CD14-positive monocyte (primary cell): ENCODE results near the gene KIF4A. TPM values are rescaled to one million over a fixed set of nuclear protein-coding genes. Genes with fewer than 3 reads are reported as not detected.

Source experiments
- DNase-seq, 3 donors: peaks; one replicate each; pipeline ENCODE4 v3.0.0-alpha.2; 2011 to 2022
- H2AFZ ChIP-seq: 2 replicates; pipeline ENCODE4 v1.6.0; 2012; ENCODE audit warnings: mild to moderate bottlenecking, low read depth, low read length, inconsistent platforms; ENCODE audit not compliant: insufficient read depth, poor library complexity, severe bottlenecking
- H3K27ac ChIP-seq, 2 donors: 1 replicate in 1 of 2; 2 replicates in 1 of 2; pipeline ENCODE4 v1.5.1; 2012 to 2013; ENCODE audit warnings: low read length in 2 of 2, control low read depth in 1 of 2, inconsistent platforms in 1 of 2, low read depth in 1 of 2, mild to moderate bottlenecking in 1 of 2
- H3K27me3 ChIP-seq, 2 donors: one replicate each; pipeline versions ENCODE4 v1.6.0 to v1.6.1; 2011 to 2013; ENCODE audit warnings: low read length in 2 of 2; ENCODE audit not compliant: control insufficient read depth in 2 of 2, insufficient read depth in 2 of 2
- H3K36me3 ChIP-seq, 2 donors: replicated peaks in 1 of 2; 1 replicate in 1 of 2; 2 replicates in 1 of 2; pipeline versions ENCODE4 v1.5.1 to v1.6.1; 2012 to 2013; ENCODE audit warnings: low read length in 2 of 2, control low read depth in 1 of 2, inconsistent platforms in 1 of 2, mild to moderate bottlenecking in 1 of 2; ENCODE audit not compliant: insufficient read depth in 2 of 2, control insufficient read depth in 1 of 2
- H3K4me1 ChIP-seq, 2 donors: 1 replicate in 1 of 2; 2 replicates in 1 of 2; pipeline versions ENCODE4 v1.5.1 to v1.6.1; 2012 to 2013; ENCODE audit warnings: low read length in 2 of 2, control low read depth in 1 of 2, inconsistent platforms in 1 of 2, mild to moderate bottlenecking in 1 of 2, moderate library complexity in 1 of 2; ENCODE audit not compliant: insufficient read depth in 2 of 2, control insufficient read depth in 1 of 2
- H3K4me2 ChIP-seq: replicated peaks from 2 replicates; pipeline ENCODE3; 2012; ENCODE audit warnings: low read length, moderate library complexity, mild to moderate bottlenecking; ENCODE audit not compliant: poor library complexity, severe bottlenecking; ENCODE audit errors: extremely low read depth
- H3K4me3 ChIP-seq, 3 experiments: fragments of 200-600 bp in 1 of 3; sonication (generic) in 1 of 3; replicated peaks in 1 of 3; 1 replicate in 2 of 3; 2 replicates in 1 of 3; pipeline ENCODE4 v1.5.1; 2011 to 2013; ENCODE audit warnings: low read length in 3 of 3, mild to moderate bottlenecking in 3 of 3, control low read depth in 2 of 3, low read depth in 2 of 3, inconsistent platforms in 1 of 3, moderate library complexity in 1 of 3
- H3K79me2 ChIP-seq: 2 replicates; pipeline ENCODE4 v1.6.0; 2012; ENCODE audit warnings: mild to moderate bottlenecking, control low read depth, inconsistent platforms, low read length, moderate library complexity; ENCODE audit not compliant: insufficient read depth
- H3K9ac ChIP-seq: 2 replicates; pipeline ENCODE4 v1.6.0; 2017; ENCODE audit warnings: low read length, mild to moderate bottlenecking; ENCODE audit not compliant: insufficient read depth, poor library complexity, severe bottlenecking
- H3K9me3 ChIP-seq, 2 donors: replicated peaks in 1 of 2; 1 replicate in 1 of 2; 2 replicates in 1 of 2; pipeline versions ENCODE4 v1.5.1 to v1.6.1; 2012 to 2013; ENCODE audit warnings: low read length in 2 of 2, control low read depth in 1 of 2; ENCODE audit not compliant: control insufficient read depth in 1 of 2, insufficient read depth in 1 of 2
- H4K20me1 ChIP-seq: 2 replicates; pipeline ENCODE4 v1.6.0; 2012; ENCODE audit warnings: mild to moderate bottlenecking, low read length, control low read depth, moderate library complexity; ENCODE audit not compliant: insufficient read depth
- H3K27ac Mint-ChIP-seq, 7 donors: one replicate each; pipeline ENCODE4 v1.8.0; 2020; ENCODE audit warnings: mild to moderate bottlenecking in 7 of 7, mixed read lengths in 7 of 7, moderate library complexity in 6 of 7, inconsistent platforms in 2 of 7
- H3K27me3 Mint-ChIP-seq, 3 donors: one replicate each; pipeline ENCODE4 v1.8.0; 2021 to 2022; ENCODE audit warnings: low read depth in 3 of 3, mild to moderate bottlenecking in 3 of 3, mixed read lengths in 3 of 3, moderate library complexity in 3 of 3, inconsistent platforms in 1 of 3
- H3K36me3 Mint-ChIP-seq, 2 donors: one replicate each; pipeline ENCODE4 v1.8.0; 2020; ENCODE audit warnings: mixed read lengths in 2 of 2, inconsistent platforms in 1 of 2, mild to moderate bottlenecking in 1 of 2
- H3K4me1 Mint-ChIP-seq: one replicate; pipeline ENCODE4 v1.8.0; 2020; ENCODE audit warnings: mild to moderate bottlenecking, mixed read lengths
- H3K4me3 Mint-ChIP-seq, 2 donors: one replicate each; pipeline ENCODE4 v1.8.0; 2020; ENCODE audit warnings: mild to moderate bottlenecking in 2 of 2, mixed read lengths in 2 of 2, moderate library complexity in 1 of 2
- H3K9me3 Mint-ChIP-seq, 7 donors: one replicate each; pipeline ENCODE4 v1.8.0; 2020 to 2022; ENCODE audit warnings: mixed read lengths in 7 of 7, mild to moderate bottlenecking in 6 of 7, moderate library complexity in 6 of 7, inconsistent platforms in 2 of 7
- CTCF ChIP-seq: fragments of 200-600 bp; IDR thresholded peaks from one replicate; pipeline ENCODE4 v1.8.0; 2022; ENCODE audit warnings: antibody characterized with exemption, mild to moderate bottlenecking
- WGBS: methylation state at CpG from one replicate; pipeline ENCODE4 v1.1.5; 2013; ENCODE audit warnings: missing lambda C conversion rate; ENCODE audit not compliant: insufficient coverage; 5-methylcytosine and 5-hydroxymethylcytosine counted together
- intact Hi-C, 2 donors: fragments of 100-400 bp; cut with micrococcal nuclease; formaldehyde crosslinking; loops; one replicate each; pipeline versions ENCODE4 v1.15.0 to v1.15.1; 2023
- polyA plus RNA-seq, 3 donors: library from polyadenylated mRNA; depleted of rRNA in 1 of 3; unstranded in 2 of 3; stranded (reverse) in 1 of 3; fragments of 300-500 nt in 2 of 3; fragments of >200 nt in 1 of 3; fragmentation: Illumina TruSeq in 2 of 3; gene quantifications; 1 replicate in 2 of 3; 2 replicates in 1 of 3; pipeline ENCODE4 v1.2.3, GENCODE V29; 2012 to 2021

Gene KIF4A
- polyA plus RNA-seq, 3 donors, result 0.03 TPM; not detected in 2

- H3K9me3 ChIP-seq, result no peaks in the 10 kb centered on the region
- peak overlapping the region; percentile 59 to 81 (median 78) for H3K4me3 ChIP-seq
- H3K4me1 ChIP-seq, result peaks cover 21 to 38% of the 10 kb centered on the region in 2 donors
- Mint-ChIP-seq H3K36me3 (no peaks in the 10 kb centered on the region), H3K4me1 (peaks cover 30% of the 10 kb centered on the region), H3K9me3 (peaks cover 0 to 4% (median 0%) of the 10 kb centered on the region in 7 donors), H3K27ac (peak overlapping the region; percentile 71 to 92 (median 87)), H3K27me3 (peaks cover 5 to 17% (median 13%) of the 10 kb centered on the region in 3 donors), H3K4me3 (peak overlapping the region; percentile 91 to 92)
- H3K27me3 ChIP-seq, result peaks cover 0 to 5% of the 10 kb centered on the region in 2 donors
- no peaks in the 10 kb centered on the region for H3K36me3 ChIP-seq
- intact Hi-C loops, result loop anchor here in 1 of 2 donors (10.0 kb wide), 1 partner anchor 279 kb away; no protein-coding TSS in a partner anchor
- H3K27ac ChIP-seq, result peak overlapping the region; percentile 62 to 73
- WGBS, result under 1% methylated on average over 12 of the region's 37 CpGs
- peak overlapping the region; percentile 90 for H2AFZ ChIP-seq
- H3K4me2 ChIP-seq, result peak overlapping the region; percentile 79
- TF ChIP-seq CTCF, result peak; percentile 69
- no peaks in the 10 kb centered on the region for H4K20me1 ChIP-seq
- DNase-seq, result peak; percentile 47 to 69 (median 56)
- H3K9ac ChIP-seq, result peak overlapping the region; percentile 61
- H3K79me2 ChIP-seq, result no peaks in the 10 kb centered on the region
Observed at GRCh38 chrX:70433848-70434351, 144.0 kb downstream of the KIF4A start.

- Mint-ChIP-seq H3K4me3 (peak overlapping the region; percentile 91 to 92), H3K4me1 (peaks cover 30% of the 10 kb centered on the region), H3K36me3 (no peaks in the 10 kb centered on the region), H3K27ac (peak overlapping the region; percentile 71 to 92 (median 87)), H3K27me3 (peaks cover 5 to 21% (median 13%) of the 10 kb centered on the region in 3 donors), H3K9me3 (peaks cover 0 to 4% (median 0%) of the 10 kb centered on the region in 7 donors)
- peaks cover 0 to 5% of the 10 kb centered on the region in 2 donors for H3K27me3 ChIP-seq
- H3K36me3 ChIP-seq, result no peaks in the 10 kb centered on the region
- H3K27ac ChIP-seq, result peak overlapping the region; percentile 62 to 73
- no peaks in the 10 kb centered on the region for H3K79me2 ChIP-seq
- DNase-seq, result peak; percentile 34 to 46 (median 34)
- no peaks in the 10 kb centered on the region for H4K20me1 ChIP-seq
- H3K4me2 ChIP-seq, result peak overlapping the region; percentile 79
- under 1% methylated on average over 32 of the region's 45 CpGs for WGBS
- H3K4me1 ChIP-seq, result peaks cover 21 to 38% of the 10 kb centered on the region in 2 donors
- H2AFZ ChIP-seq, result peak overlapping the region; percentile 90
- peak overlapping the region; percentile 59 to 81 (median 78) for H3K4me3 ChIP-seq
- H3K9me3 ChIP-seq, result no peaks in the 10 kb centered on the region
- no peak for TF ChIP-seq CTCF
- intact Hi-C loops, result loop anchor here in 1 of 2 donors (10.0 kb wide), 1 partner anchor 280 kb away; no protein-coding TSS in a partner anchor
- H3K9ac ChIP-seq, result peak overlapping the region; percentile 61
Observed at GRCh38 chrX:70434352-70434866, 144.5 kb downstream of the KIF4A start.
